ENCODE results near the gene PBX3.

PBX3 gene

GRCh38 chr9:125787715-125788114, 40.5 kb downstream of the PBX3 start:
- Histone ChIP-seq H3F3A (ENCODE audit: insufficient read depth) (no peaks in the 10 kb centered on the region), H3K27me3 (ENCODE audit: low read length) (no peaks in the 10 kb centered on the region), H3K9ac (ENCODE audit: low read length) (no peak overlapping the region), H3K9me3 (ENCODE audit: insufficient read depth, low read length) (no peaks in the 10 kb centered on the region), H3K4me2 (ENCODE audit: low read depth, low read length, poor library complexity, severe bottlenecking) (no peak overlapping the region), H2AFZ (ENCODE audit: low read depth, low read length, severe bottlenecking) (no peak overlapping the region), H3K4me3 (ENCODE audit: insufficient read depth, low read length, poor library complexity, severe bottlenecking) (no peak overlapping the region), H3K9me2 (replicated peaks; ENCODE audit: insufficient read depth, low read length) (no peaks in the 10 kb centered on the region), H3K36me3 (ENCODE audit: low read length) (no peaks in the 10 kb centered on the region), H4K20me1 (ENCODE audit: low read depth, low read length) (no peaks in the 10 kb centered on the region), H3K79me2 (ENCODE audit: insufficient read depth, low read length) (no peaks in the 10 kb centered on the region), H3K27ac (ENCODE audit: low read depth, low read length) (no peak overlapping the region)
- no peak for TF ChIP-seq CTCF (IDR thresholded peaks at IDR 0.05; ENCODE audit: insufficient read depth, low read length, poor library complexity, severe bottlenecking)
- no peak for TF ChIP-seq EZH2phosphoT487 (conservative IDR thresholded peaks at IDR 0.05; ENCODE audit: low read length)

- Histone ChIP-seq H3K4me2 (ENCODE audit: low read depth, low read length, poor library complexity, severe bottlenecking) (no peak overlapping the region), H3K9me2 (replicated peaks; ENCODE audit: insufficient read depth, low read length) (no peaks in the 10 kb centered on the region), H3K4me3 (ENCODE audit: insufficient read depth, low read length, poor library complexity, severe bottlenecking) (no peak overlapping the region), H3K79me2 (ENCODE audit: insufficient read depth, low read length) (no peaks in the 10 kb centered on the region), H3K9me3 (ENCODE audit: insufficient read depth, low read length) (no peaks in the 10 kb centered on the region), H3K9ac (ENCODE audit: low read length) (no peak overlapping the region), H3K27me3 (ENCODE audit: low read length) (no peaks in the 10 kb centered on the region), H4K20me1 (ENCODE audit: low read depth, low read length) (no peaks in the 10 kb centered on the region), H3F3A (ENCODE audit: insufficient read depth) (no peaks in the 10 kb centered on the region), H3K27ac (ENCODE audit: low read depth, low read length) (no peak overlapping the region), H2AFZ (ENCODE audit: low read depth, low read length, severe bottlenecking) (no peak overlapping the region), H3K36me3 (ENCODE audit: low read length) (no peaks in the 10 kb centered on the region)
- no peak for TF ChIP-seq EZH2phosphoT487 (conservative IDR thresholded peaks at IDR 0.05; ENCODE audit: low read length)
- no peak for TF ChIP-seq CTCF (IDR thresholded peaks at IDR 0.05; ENCODE audit: insufficient read depth, low read length, poor library complexity, severe bottlenecking)
Measured at GRCh38 chr9:125789196-125789595, 42.0 kb downstream of the PBX3 start.

- Histone ChIP-seq H3K79me2 (ENCODE audit: insufficient read depth, low read length) (no peaks in the 10 kb centered on the region), H4K20me1 (ENCODE audit: low read depth, low read length) (peaks cover 3% of the 10 kb centered on the region; the same call in 1 of the 2 replicates)
Measured at GRCh38 chr9:125794708-125795107, 47.5 kb downstream of the PBX3 start.

More at GRCh38 chr9:125794708-125795107, 47.5 kb downstream of the PBX3 start:
- Histone ChIP-seq H3K9me3 (ENCODE audit: insufficient read depth, low read length) (no peaks in the 10 kb centered on the region), H3K4me3 (ENCODE audit: insufficient read depth, low read length, poor library complexity, severe bottlenecking) (no peak overlapping the region), H3K4me2 (ENCODE audit: low read depth, low read length, poor library complexity, severe bottlenecking) (no peak overlapping the region), H2AFZ (ENCODE audit: low read depth, low read length, severe bottlenecking) (no peak overlapping the region), H3F3A (ENCODE audit: insufficient read depth) (0 out of 2 replicates have a peak, but pooled peaks cover 5% of the 10 kb centered on the region), H3K36me3 (ENCODE audit: low read length) (peaks cover 3% of the 10 kb centered on the region; the same call in 1 of the 2 replicates), H3K9ac (ENCODE audit: low read length) (no peak overlapping the region), H3K9me2 (replicated peaks; ENCODE audit: insufficient read depth, low read length) (no peaks in the 10 kb centered on the region), H3K27ac (ENCODE audit: low read depth, low read length) (no peak overlapping the region), H3K27me3 (ENCODE audit: low read length) (no peaks in the 10 kb centered on the region)
- TF ChIP-seq EZH2phosphoT487 (conservative IDR thresholded peaks at IDR 0.05; ENCODE audit: low read length): no peak
- no peak for TF ChIP-seq CTCF (IDR thresholded peaks at IDR 0.05; ENCODE audit: insufficient read depth, low read length, poor library complexity, severe bottlenecking)
